WERI-Rb-1 (cell line): ENCODE measurements around the gene GNA14.

Experiments
- DNase-seq: peaks from one replicate; pipeline ENCODE4 v3.0.0-alpha.2; 2020
- H3K27ac ChIP-seq: fragments of 250-450 bp; sonication (Bioruptor Pico); 2 replicates; pipeline ENCODE4 v1.5.1; 2020; ENCODE audit warnings: mild to moderate bottlenecking, moderate library complexity
- H3K27me3 ChIP-seq: fragments of 250-450 bp; sonication (Bioruptor Pico); 2 replicates; pipeline ENCODE4 v1.5.1; 2021; ENCODE audit warnings: mild to moderate bottlenecking, low read depth, moderate library complexity; ENCODE audit not compliant: insufficient read depth, severe bottlenecking
- H3K36me3 ChIP-seq: fragments of 250-450 bp; sonication (Bioruptor Pico); 2 replicates; pipeline ENCODE4 v1.5.1; 2020; ENCODE audit warnings: mild to moderate bottlenecking, moderate library complexity
- H3K4me3 ChIP-seq: 2 replicates; pipeline ENCODE4 v1.5.1; 2011; ENCODE audit warnings: low read depth, mild to moderate bottlenecking, control low read depth, low read length
- H3K9me3 ChIP-seq: fragments of 250-450 bp; sonication (Bioruptor Pico); 2 replicates; pipeline ENCODE4 v1.5.1; 2021; ENCODE audit warnings: mild to moderate bottlenecking, moderate library complexity; ENCODE audit not compliant: severe bottlenecking
- CTCF ChIP-seq: IDR thresholded peaks from 2 replicates; pipeline ENCODE4 v1.5.1; 2011; ENCODE audit warnings: low read depth, mild to moderate bottlenecking, control low read depth, inconsistent platforms, low read length

The GNA14 gene

GRCh38 chr9:77469515-77470231 is 178.4 kb downstream of the GNA14 start:
- no peak for DNase-seq
- peaks cover 7% of the 10 kb centered on the region for H3K27me3 ChIP-seq
- TF ChIP-seq CTCF: no peak
- H3K4me3 ChIP-seq: no peak overlapping the region
- no peaks in the 10 kb centered on the region for H3K9me3 ChIP-seq
- H3K36me3 ChIP-seq: no peaks in the 10 kb centered on the region
- no peak overlapping the region for H3K27ac ChIP-seq

GRCh38 chr9:77464661-77465060 is 183.5 kb downstream of the GNA14 start:
- Histone ChIP-seq H3K27ac (no peak overlapping the region), H3K9me3 (no peaks in the 10 kb centered on the region), H3K36me3 (no peaks in the 10 kb centered on the region), H3K27me3 (peaks cover 7% of the 10 kb centered on the region), H3K4me3 (no peak overlapping the region)
- no peak for TF ChIP-seq CTCF
- DNase-seq: no peak

- H3K27ac ChIP-seq: no peak overlapping the region
- DNase-seq: no peak
- no peaks in the 10 kb centered on the region for H3K36me3 ChIP-seq
- peaks cover 7% of the 10 kb centered on the region for H3K27me3 ChIP-seq
- no peak for TF ChIP-seq CTCF
- H3K9me3 ChIP-seq: no peaks in the 10 kb centered on the region
- no peak overlapping the region for H3K4me3 ChIP-seq
These were observed 185.0 kb downstream of the GNA14 start for GRCh38 chr9:77463151-77463550.

- Histone ChIP-seq H3K9me3 (no peaks in the 10 kb centered on the region), H3K27me3 (peaks cover 7% of the 10 kb centered on the region), H3K27ac (no peak overlapping the region), H3K36me3 (no peaks in the 10 kb centered on the region), H3K4me3 (no peak overlapping the region)
- no peak for DNase-seq
- no peak for TF ChIP-seq CTCF
These were observed 186.1 kb downstream of the GNA14 start for GRCh38 chr9:77462066-77462465.

- Histone ChIP-seq H3K27me3 (peaks cover 1% of the 10 kb centered on the region), H3K9me3 (no peaks in the 10 kb centered on the region), H3K36me3 (no peaks in the 10 kb centered on the region), H3K27ac (no peak overlapping the region), H3K4me3 (no peak overlapping the region)
- no peak for DNase-seq
- TF ChIP-seq CTCF: no peak
These were observed 187.2 kb downstream of the GNA14 start for GRCh38 chr9:77460938-77461337.
